ENCODE measurements around the gene KDM2A.

The KDM2A gene

GRCh38 chr11:67243051-67243450, 124.0 kb downstream of the KDM2A start:
- H3K4me2 ChIP-seq, result peak overlapping the region; percentile 86 to 99 (median 94); a peak in 13 of 22 replicates
- no peak for TF ChIP-seq Cebpa-rat (IDR thresholded peaks at IDR 0.05)
- H3K9me3 ChIP-seq (replicated peaks in 1 of 11), result no peaks in the 10 kb centered on the region
- H3K9ac ChIP-seq, result peak overlapping the region in 6 of 11 experiments; percentile 89 to 98 (median 94); a peak in 8 of 22 replicates
- H3K27ac ChIP-seq, result no peak overlapping the region; a peak in 1 of 22 replicates
- H4K20me1 ChIP-seq, result peaks cover 86 to 95% (median 89%) of the 10 kb centered on the region in 11 experiments
- no peaks in the 10 kb centered on the region for H3K27me3 ChIP-seq
- H3K36me3 ChIP-seq, result peaks cover 58 to 72% (median 62%) of the 10 kb centered on the region in 11 experiments
- H3K4me3 ChIP-seq, result no peak overlapping the region
- peaks cover 33 to 50% (median 37%) of the 10 kb centered on the region in 10 experiments for H3K4me1 ChIP-seq

- no peaks in the 10 kb centered on the region for H3K9me3 ChIP-seq (replicated peaks in 1 of 11)
- H4K20me1 ChIP-seq, result peaks cover 86 to 96% (median 93%) of the 10 kb centered on the region in 11 experiments; a peak in 21 of 22 replicates
- H3K4me2 ChIP-seq, result no peak overlapping the region
- H3K9ac ChIP-seq, result no peak overlapping the region
- H3K27ac ChIP-seq, result no peak overlapping the region
- H3K36me3 ChIP-seq, result peaks cover 78 to 88% (median 82%) of the 10 kb centered on the region in 11 experiments
- no peaks in the 10 kb centered on the region for H3K27me3 ChIP-seq
- TF ChIP-seq Cebpa-rat (IDR thresholded peaks at IDR 0.05), result no peak
- H3K4me1 ChIP-seq, result peaks cover 18 to 43% (median 21%) of the 10 kb centered on the region in 10 experiments
- no peak overlapping the region for H3K4me3 ChIP-seq
Observed at GRCh38 chr11:67245046-67245445, 126.0 kb downstream of the KDM2A start.

GRCh38 chr11:67247946-67248550, 129.0 kb downstream of the KDM2A start:
- Histone ChIP-seq H3K4me2 (no peak overlapping the region), H3K9ac (peak overlapping the region in 2 of 11 experiments; percentile 1 to 45; a peak in 1 of 22 replicates), H3K36me3 (peaks cover 94 to 100% (median 99%) of the 10 kb centered on the region in 11 experiments), H3K9me3 (replicated peaks in 1 of 11) (no peaks in the 10 kb centered on the region), H3K4me1 (peaks cover 0 to 49% (median 5%) of the 10 kb centered on the region in 10 experiments; a peak in 10 of 20 replicates), H3K27me3 (no peaks in the 10 kb centered on the region), H4K20me1 (peaks cover 62 to 98% (median 94%) of the 10 kb centered on the region in 11 experiments; a peak in 21 of 22 replicates), H3K4me3 (no peak overlapping the region), H3K27ac (no peak overlapping the region)
- no peak for TF ChIP-seq Cebpa-rat (IDR thresholded peaks at IDR 0.05)

DNA sequence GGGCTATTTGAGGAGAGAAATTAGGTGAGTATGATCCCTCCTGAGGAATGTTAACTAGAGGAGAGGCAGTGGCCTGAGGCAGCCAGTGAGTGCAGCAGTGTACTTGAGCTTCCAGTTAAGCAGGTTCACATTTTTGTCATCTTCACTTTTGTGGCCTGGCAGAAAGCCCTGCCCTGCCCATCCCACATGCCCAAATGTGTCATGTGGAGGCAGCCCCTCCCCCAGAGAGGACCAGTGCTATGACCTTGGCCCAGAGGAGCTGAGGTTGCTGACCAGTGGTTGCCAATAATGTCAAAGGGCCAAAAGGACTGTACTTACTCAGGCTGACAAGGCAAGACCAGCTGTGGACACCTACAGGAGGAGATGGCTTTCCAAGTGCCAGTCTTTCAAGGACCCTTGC, 129.6 kb downstream of the KDM2A start:
- H3K9ac ChIP-seq, result peak overlapping the region in 2 of 11 experiments; percentile 1 to 45; a peak in 1 of 22 replicates

DNA sequence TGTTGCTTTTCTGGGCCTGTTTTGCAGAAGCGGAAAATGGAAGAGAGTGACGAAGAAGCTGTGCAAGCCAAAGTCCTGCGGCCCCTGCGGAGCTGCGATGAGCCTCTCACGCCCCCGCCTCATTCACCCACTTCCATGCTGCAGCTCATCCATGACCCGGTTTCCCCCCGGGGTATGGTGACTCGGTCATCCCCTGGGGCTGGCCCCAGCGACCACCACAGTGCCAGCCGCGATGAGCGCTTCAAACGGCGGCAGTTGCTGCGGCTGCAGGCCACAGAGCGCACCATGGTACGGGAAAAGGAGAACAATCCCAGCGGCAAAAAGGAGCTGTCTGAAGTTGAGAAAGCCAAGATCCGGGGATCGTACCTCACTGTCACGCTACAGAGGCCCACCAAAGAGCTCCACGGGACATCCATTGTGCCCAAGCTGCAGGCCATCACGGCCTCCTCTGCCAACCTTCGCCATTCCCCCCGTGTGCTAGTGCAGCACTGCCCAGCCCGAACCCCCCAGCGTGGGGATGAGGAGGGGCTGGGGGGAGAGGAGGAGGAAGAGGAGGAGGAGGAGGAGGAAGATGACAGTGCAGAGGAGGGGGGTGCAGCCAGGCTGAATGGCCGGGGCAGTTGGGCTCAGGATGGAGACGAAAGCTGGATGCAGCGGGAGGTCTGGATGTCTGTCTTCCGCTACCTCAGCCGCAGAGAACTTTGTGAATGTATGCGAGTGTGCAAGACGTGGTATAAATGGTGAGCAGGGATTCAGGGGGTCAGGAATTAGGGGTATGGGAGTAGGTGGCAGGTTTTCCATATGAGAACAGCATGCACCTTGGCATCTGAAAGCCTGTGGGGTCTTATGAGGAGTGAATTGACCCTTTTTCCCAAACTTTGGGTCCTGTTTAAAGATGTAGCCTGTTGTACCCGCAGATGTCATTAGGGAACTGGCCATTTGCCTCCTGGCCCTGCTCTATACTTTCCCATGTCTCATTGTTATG, 131.3 kb downstream of the KDM2A start:
- 0 out of 22 replicates have a peak overlapping the region, but pooled peaks of 1 of the 11 experiments have one; percentile 5 for H3K9ac ChIP-seq
- H3K9me3 ChIP-seq (replicated peaks in 1 of 11), result no peaks in the 10 kb centered on the region
- H3K4me3 ChIP-seq, result no peak overlapping the region
- TF ChIP-seq Cebpa-rat (IDR thresholded peaks at IDR 0.05), result no peak
- H3K27ac ChIP-seq, result no peak overlapping the region
- H3K27me3 ChIP-seq, result no peaks in the 10 kb centered on the region
- H3K4me1 ChIP-seq, result peaks cover 0 to 59% (median 12%) of the 10 kb centered on the region in 10 experiments; a peak in 11 of 20 replicates
- peaks cover 89 to 100% (median 99%) of the 10 kb centered on the region in 11 experiments for H3K36me3 ChIP-seq
- peaks cover 40 to 98% (median 94%) of the 10 kb centered on the region in 11 experiments; a peak in 21 of 22 replicates for H4K20me1 ChIP-seq
- H3K4me2 ChIP-seq, result peak overlapping the region in 2 of 11 experiments; percentile 13 to 30; a peak in 2 of 22 replicates

More for the DNA sequence above, 129.6 kb downstream of the KDM2A start:
- TF ChIP-seq Cebpa-rat (IDR thresholded peaks at IDR 0.05), result no peak
- no peaks in the 10 kb centered on the region for H3K27me3 ChIP-seq
- peaks cover 56 to 98% (median 94%) of the 10 kb centered on the region in 11 experiments; a peak in 21 of 22 replicates for H4K20me1 ChIP-seq
- H3K36me3 ChIP-seq, result peaks cover 89 to 100% (median 99%) of the 10 kb centered on the region in 11 experiments
- H3K4me1 ChIP-seq, result peaks cover 0 to 50% (median 6%) of the 10 kb centered on the region in 10 experiments; a peak in 9 of 20 replicates
- H3K4me2 ChIP-seq, result no peak overlapping the region
- H3K4me3 ChIP-seq, result no peak overlapping the region
- H3K9me3 ChIP-seq (replicated peaks in 1 of 11), result no peaks in the 10 kb centered on the region
- H3K27ac ChIP-seq, result no peak overlapping the region

- Histone ChIP-seq H3K9ac (peak overlapping the region in 5 of 11 experiments; percentile 1 to 70 (median 24); a peak in 4 of 22 replicates), H3K27me3 (no peaks in the 10 kb centered on the region), H3K4me2 (peak overlapping the region in 3 of 11 experiments; percentile 30 to 80 (median 49); a peak in 6 of 22 replicates), H3K27ac (peak overlapping the region in 3 of 11 experiments; percentile 1 to 21 (median 2); a peak in 2 of 22 replicates), H3K9me3 (replicated peaks in 1 of 11) (no peaks in the 10 kb centered on the region), H3K4me1 (peaks cover 5 to 73% (median 23%) of the 10 kb centered on the region in 10 experiments; a peak in 19 of 20 replicates), H4K20me1 (peaks cover 33 to 99% (median 96%) of the 10 kb centered on the region in 11 experiments; a peak in 21 of 22 replicates), H3K4me3 (no peak overlapping the region), H3K36me3 (peaks cover 81 to 100% (median 99%) of the 10 kb centered on the region in 11 experiments)
- no peak for TF ChIP-seq Cebpa-rat (IDR thresholded peaks at IDR 0.05)
Observed at GRCh38 chr11:67251841-67252240, 132.8 kb downstream of the KDM2A start.

DNA sequence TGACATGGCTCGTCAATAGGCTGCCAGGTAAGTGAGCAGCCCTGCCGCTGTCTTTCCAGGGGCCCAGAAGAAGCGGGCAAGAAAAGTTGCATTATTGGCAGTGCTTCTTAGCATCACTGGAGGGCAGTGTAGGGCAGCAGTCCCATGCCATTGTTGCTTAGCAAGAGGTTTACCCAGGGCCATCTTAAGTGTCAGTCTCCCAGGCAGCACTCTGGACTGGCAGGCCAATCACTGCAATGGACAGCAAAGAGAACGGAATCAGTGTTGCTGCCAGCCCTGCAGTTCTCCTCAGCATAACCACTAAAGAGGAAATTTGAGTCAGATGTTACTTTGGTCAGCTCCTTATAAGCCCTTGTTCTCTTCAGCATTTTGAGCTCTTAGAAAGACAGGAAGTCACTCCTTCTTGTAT, 133.8 kb downstream of the KDM2A start:
- H3K36me3 ChIP-seq, result peaks cover 71 to 100% (median 98%) of the 10 kb centered on the region in 11 experiments
- no peak overlapping the region for H3K4me3 ChIP-seq
- peak overlapping the region in 2 of 11 experiments; percentile 20 to 70; a peak in 2 of 22 replicates for H3K9ac ChIP-seq
- peak overlapping the region in 4 of 11 experiments; percentile 21 to 51 (median 38); a peak in 5 of 22 replicates for H3K27ac ChIP-seq
- no peaks in the 10 kb centered on the region for H3K27me3 ChIP-seq
- H3K4me2 ChIP-seq, result peak overlapping the region in 3 of 11 experiments; percentile 63 to 89 (median 86); a peak in 7 of 22 replicates
- no peak for TF ChIP-seq Cebpa-rat (IDR thresholded peaks at IDR 0.05)
- H3K9me3 ChIP-seq (replicated peaks in 1 of 11), result no peaks in the 10 kb centered on the region
- H3K4me1 ChIP-seq, result peaks cover 15 to 83% (median 31%) of the 10 kb centered on the region in 10 experiments
- H4K20me1 ChIP-seq, result peaks cover 24 to 99% (median 95%) of the 10 kb centered on the region in 11 experiments; a peak in 21 of 22 replicates

Measured in BLaER1 treated with 17β-estradiol and CSF1 and Interleukin-3, amounts not matched to agents 10 nM and 100 nM (cell line).